Tibial nerve (tissue), 4 donors: ENCODE measurements around the gene BPIFB2.

Source experiments
- EP300 ChIP-seq, 2 donors: sonication (generic); formaldehyde crosslinking; IDR thresholded peaks; one replicate each; pipeline ENCODE4 v1.6.1; 2017; ENCODE audit warnings: antibody characterized with exemption in 2 of 2, mild to moderate bottlenecking in 1 of 2
- POLR2A ChIP-seq, 2 donors: fragments of 450-650 bp; IDR thresholded peaks; one replicate each; pipeline ENCODE4 v1.6.1; 2017; ENCODE audit warnings: antibody characterized with exemption in 2 of 2, mild to moderate bottlenecking in 2 of 2, moderate library complexity in 2 of 2
- TF ChIP-seq, protein P1 (sequence below), 5 experiments: fragments of 200-600 bp in 3 of 5; fragments of 450-650 bp in 2 of 5; sonication (generic) in 3 of 5; IDR thresholded peaks; one replicate each; pipeline ENCODE4 v1.5.1; 2016 to 2019; ENCODE audit warnings: antibody characterized with exemption in 5 of 5, mild to moderate bottlenecking in 3 of 5, moderate library complexity in 2 of 5

DNA sequence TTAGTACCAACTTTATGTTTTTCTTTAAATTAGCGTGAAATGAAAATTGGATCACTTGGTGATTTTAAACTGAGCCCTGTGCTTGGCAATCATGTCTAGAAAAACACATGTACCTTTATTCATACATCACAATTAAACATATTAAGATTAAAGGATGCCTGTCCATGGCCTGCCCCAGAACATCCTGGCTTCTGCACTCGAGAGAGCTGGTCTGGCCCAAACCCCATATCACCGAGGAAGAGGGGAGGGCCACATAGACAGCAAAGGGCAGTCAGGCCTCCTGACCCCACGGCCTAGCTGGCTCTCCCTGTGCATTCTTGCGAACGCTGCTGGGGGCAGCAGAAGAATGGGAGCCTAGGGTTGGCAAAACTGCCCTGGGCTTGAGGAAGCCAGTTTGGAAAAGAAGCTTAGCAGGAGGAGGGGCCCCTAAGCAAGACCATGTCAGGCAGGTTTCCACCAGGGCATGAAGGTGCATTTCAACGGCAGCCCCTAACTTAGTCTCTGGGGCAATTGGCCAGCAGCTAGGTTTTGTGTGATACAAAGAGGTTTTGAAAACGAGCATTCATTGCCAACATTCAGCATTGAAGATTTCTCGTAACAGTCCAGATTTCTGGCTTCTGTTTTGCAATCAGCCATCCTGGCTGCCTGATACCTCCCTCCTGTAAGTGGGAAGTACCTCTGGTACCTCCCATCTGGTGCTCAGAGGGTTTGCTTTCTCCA, 54.8 kb downstream of the BPIFB2 start:
- TF ChIP-seq, protein P1, sequence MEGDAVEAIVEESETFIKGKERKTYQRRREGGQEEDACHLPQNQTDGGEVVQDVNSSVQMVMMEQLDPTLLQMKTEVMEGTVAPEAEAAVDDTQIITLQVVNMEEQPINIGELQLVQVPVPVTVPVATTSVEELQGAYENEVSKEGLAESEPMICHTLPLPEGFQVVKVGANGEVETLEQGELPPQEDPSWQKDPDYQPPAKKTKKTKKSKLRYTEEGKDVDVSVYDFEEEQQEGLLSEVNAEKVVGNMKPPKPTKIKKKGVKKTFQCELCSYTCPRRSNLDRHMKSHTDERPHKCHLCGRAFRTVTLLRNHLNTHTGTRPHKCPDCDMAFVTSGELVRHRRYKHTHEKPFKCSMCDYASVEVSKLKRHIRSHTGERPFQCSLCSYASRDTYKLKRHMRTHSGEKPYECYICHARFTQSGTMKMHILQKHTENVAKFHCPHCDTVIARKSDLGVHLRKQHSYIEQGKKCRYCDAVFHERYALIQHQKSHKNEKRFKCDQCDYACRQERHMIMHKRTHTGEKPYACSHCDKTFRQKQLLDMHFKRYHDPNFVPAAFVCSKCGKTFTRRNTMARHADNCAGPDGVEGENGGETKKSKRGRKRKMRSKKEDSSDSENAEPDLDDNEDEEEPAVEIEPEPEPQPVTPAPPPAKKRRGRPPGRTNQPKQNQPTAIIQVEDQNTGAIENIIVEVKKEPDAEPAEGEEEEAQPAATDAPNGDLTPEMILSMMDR (IDR thresholded peaks at IDR 0.05) = no peak
- no peak for TF ChIP-seq POLR2A (IDR thresholded peaks at IDR 0.05)
- TF ChIP-seq EP300 (IDR thresholded peaks at IDR 0.05) = no peak
